Left renal pelvis (tissue), 4 donors: ENCODE measurements around the gene CFAP77. TPM values are rescaled to one million over a fixed set of nuclear protein-coding genes. Genes with fewer than 3 reads are reported as not detected.

Experiments used
- polyA plus RNA-seq, 4 donors: library from polyadenylated mRNA; unstranded; fragments of 120-200 nt; gene quantifications; one replicate each; pipeline ENCODE4 v1.2.1, GENCODE V29; 2013; ENCODE audit not compliant: insufficient read length in 4 of 4

CFAP77 gene
- polyA plus RNA-seq, 4 donors = 0.19 to 1.3 (median 1.1) TPM

Other genes starting within 250 kb of the CFAP77 start
- gene NTNG2, start 248.2 kb upstream of the CFAP77 start, polyA plus RNA-seq = under 1 TPM; 0.33 to 0.50 (median 0.38) TPM
- 10 to 100 TPM; 43.5 to 57.8 (median 51.7) TPM for gene SETX, start 55.2 kb upstream of the CFAP77 start, polyA plus RNA-seq
- gene TTF1, start 3.4 kb upstream of the CFAP77 start, polyA plus RNA-seq = 10 to 100 TPM; 14.0 to 20.6 (median 18.5) TPM
- gene BARHL1, start 172.4 kb downstream of the CFAP77 start, polyA plus RNA-seq = not detected